Amygdala (tissue), 56 donors: ENCODE measurements around the gene ZSWIM7.
"Not testable (repeated sequence)": the region's sequence is repeated elsewhere in the genome, so short reads cannot be mapped to it uniquely, and the experiment has no call there.

Experiments used
- DNase-seq, 56 donors: peaks; one replicate each; lab custom pipeline; 2025; lab: John Stamatoyannopoulos, UW

The ZSWIM7 gene

GRCh38 chr17:15936481-15936880, 63.0 kb downstream of the ZSWIM7 start:
- not testable (repeated sequence) for DNase-seq

DNA sequence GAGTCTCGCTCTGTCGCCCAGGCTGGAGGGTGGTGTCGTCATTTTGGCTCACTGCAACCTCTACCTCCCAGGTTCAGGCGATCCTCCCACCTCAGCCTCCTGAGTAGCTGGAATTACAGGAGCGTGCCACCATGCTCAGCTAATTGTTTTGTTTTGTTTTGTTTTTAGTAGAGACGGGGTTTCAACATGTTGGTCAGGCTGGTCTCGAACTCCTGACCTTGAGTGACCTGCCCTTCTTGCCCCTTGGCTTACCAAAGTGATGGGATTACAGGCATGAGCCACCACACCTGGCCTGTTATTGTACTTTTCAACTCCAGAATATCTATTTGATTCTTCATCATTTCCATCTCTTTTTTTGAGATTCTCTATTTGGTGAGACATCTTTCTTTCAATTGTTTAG, 63.6 kb downstream of the ZSWIM7 start:
- no peak for DNase-seq

DNA sequence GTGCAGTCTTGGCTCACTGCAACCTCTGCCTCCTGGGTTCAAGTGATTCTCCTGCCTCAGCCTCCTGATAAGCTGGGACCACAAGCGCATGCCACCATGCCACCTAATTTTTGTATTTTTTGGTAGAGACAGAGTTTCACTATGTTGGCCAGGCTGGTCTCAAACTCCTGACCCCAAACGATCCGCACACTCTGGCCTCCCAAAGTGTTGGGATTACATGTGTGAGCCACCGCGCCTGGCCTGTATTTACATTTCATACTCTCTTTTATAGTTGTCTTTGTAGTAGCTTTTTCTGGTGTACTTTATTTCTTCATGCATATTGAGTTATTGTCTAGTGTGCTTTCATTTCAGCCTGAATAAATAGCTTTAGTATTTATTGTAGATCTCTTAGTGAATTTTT, 64.6 kb downstream of the ZSWIM7 start:
- DNase-seq, result no peak

GRCh38 chr17:15931394-15931793, 68.1 kb downstream of the ZSWIM7 start:
- no peak for DNase-seq

GRCh38 chr17:15930426-15930825, 69.1 kb downstream of the ZSWIM7 start:
- no peak for DNase-seq

DNA sequence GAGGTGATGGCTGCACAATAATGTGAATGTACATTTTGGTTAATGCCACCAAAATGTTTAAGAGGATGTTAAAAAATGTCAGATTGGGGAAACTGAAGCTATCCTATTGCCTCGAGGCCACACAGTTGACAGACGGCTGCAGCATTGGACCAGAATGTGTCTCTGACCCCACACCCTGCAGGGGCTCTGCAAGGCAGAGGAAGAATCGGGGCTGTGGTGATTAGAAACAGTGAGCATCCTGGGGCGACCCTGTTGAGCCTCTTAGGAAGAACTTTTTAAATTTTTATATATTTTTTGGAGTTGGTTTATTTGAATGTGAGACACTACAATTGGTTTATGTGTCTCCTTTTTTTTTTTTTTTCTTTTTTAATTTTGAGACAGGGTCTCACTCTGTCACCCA, 69.6 kb downstream of the ZSWIM7 start:
- DNase-seq, result no peak

DNA sequence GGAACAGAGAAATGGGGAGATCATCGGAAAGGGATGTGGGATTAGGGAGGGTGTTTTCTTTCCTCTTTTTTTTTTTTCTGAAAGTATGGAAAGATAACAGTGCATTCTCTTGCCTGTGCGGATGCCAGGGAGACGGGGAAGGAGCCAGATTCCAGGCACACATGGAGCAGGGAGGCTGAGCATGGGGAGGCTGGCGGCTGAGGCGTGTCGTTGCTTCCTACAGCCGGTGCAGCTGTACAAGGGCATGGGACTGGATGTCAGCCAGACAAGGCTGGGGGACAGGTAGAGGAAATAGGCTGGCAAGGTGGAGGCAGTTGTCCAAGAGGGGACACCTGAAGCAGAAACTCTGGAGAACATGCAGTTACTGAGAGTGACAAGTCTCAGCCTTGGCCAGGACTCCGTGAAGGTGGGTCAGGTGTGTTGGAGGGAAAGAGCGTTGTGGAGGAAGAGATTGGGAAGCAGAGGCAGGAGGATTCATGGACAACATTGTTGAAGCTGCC, 71.2 kb downstream of the ZSWIM7 start:
- no peak for DNase-seq
